Body of pancreas (tissue), 4 donors: ENCODE data around the gene CKAP5.

Experiments used
- POLR2A ChIP-seq, 3 donors: fragments of 450-650 bp; IDR thresholded peaks; one replicate each; pipeline ENCODE4 v1.6.1; 2016; ENCODE audit warnings: antibody characterized with exemption in 3 of 3, mild to moderate bottlenecking in 2 of 3
- TF ChIP-seq, protein P1 (sequence below), 7 experiments: fragments of 450-650 bp in 4 of 7; fragments of 200-600 bp in 3 of 7; sonication (generic) in 3 of 7; IDR thresholded peaks; one replicate each; pipeline ENCODE4 v1.5.1; 2016 to 2019; ENCODE audit warnings: antibody characterized with exemption in 7 of 7

DNA sequence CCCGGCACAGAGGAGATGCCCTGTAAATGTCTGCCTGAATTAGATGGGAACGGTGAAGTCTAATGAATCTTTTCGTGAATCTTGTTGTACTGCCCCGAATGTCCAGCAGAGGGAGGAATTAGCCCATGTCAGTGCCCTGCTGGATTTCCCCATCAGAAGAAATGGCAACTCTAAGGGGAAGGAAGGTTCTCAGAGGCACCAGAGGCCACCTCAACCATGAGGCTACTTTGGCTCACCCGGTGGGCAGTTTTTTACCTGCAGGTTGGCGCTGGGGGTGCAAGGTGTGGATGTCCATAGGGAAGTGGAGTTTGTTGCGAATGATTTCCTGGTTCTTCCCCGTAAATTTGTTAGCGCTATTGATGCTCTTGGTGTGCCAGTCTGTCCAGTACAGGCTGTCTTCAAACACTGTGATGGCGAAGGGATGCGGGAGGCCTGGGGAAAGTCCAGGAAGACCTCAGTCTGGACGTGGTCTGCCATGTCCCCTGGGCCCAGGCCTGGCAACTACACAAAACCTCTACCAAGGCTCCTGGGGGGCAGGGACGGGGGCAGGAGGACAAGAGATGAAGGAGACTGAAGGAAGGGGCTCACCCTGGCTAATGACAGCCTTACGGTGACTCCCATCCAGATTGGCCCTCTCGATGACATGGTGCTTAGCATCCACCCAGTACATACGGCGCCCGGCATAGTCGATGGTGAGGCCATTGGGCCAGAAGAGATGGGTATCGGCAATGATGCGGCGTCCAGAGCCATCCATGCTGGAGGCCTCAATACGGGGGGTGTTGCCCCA, 43.8 kb upstream of the CKAP5 start:
- no peak for TF ChIP-seq POLR2A (IDR thresholded peaks at IDR 0.05)
- TF ChIP-seq, protein P1, sequence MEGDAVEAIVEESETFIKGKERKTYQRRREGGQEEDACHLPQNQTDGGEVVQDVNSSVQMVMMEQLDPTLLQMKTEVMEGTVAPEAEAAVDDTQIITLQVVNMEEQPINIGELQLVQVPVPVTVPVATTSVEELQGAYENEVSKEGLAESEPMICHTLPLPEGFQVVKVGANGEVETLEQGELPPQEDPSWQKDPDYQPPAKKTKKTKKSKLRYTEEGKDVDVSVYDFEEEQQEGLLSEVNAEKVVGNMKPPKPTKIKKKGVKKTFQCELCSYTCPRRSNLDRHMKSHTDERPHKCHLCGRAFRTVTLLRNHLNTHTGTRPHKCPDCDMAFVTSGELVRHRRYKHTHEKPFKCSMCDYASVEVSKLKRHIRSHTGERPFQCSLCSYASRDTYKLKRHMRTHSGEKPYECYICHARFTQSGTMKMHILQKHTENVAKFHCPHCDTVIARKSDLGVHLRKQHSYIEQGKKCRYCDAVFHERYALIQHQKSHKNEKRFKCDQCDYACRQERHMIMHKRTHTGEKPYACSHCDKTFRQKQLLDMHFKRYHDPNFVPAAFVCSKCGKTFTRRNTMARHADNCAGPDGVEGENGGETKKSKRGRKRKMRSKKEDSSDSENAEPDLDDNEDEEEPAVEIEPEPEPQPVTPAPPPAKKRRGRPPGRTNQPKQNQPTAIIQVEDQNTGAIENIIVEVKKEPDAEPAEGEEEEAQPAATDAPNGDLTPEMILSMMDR (IDR thresholded peaks at IDR 0.05), result peak; percentile 76 to 96 (median 94)
